Effector CD8-positive, alpha-beta T cell (primary cell): ENCODE measurements around the gene PRRC2A.
A peak's percentile ranks its signal among the peaks of the same experiment; 100 is the strongest.
"Not testable (repeated sequence)": the region's sequence is repeated elsewhere in the genome, so short reads cannot be mapped to it uniquely, and the experiment has no call there.

Experiments
- DNase-seq: peaks from one replicate; lab custom pipeline; 2025; lab: John Stamatoyannopoulos, UW

The PRRC2A gene

GRCh38 chr6:31585491-31585890, 35.0 kb upstream of the PRRC2A start:
- no peak for DNase-seq

DNA sequence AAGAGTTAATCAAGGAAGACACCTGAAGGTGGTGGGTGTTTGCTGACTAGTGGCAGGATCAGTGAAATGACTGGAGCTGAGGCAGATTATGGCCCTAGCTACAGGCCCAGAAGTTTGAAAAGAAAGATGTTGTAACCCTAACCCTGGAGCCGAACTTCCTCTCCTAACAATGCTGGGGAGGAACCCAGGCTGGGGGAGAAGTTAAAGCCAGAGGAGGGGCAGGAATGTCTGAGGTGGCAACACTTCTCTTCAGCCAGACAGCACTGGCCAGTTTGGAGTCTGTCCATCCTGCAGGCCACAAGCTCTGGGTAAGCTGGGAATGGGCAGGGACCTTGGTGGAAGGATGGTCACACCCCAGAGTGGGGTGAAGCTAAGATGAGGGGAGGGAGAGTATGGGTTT, 34.5 kb upstream of the PRRC2A start, which contains the start of gene LST1:
Gene LST1, plus strand, starts transcription at position 270 of the 400 bp plus-strand sequence. CDS start 1,023 bp downstream, outside the sequence.
- DNase-seq: no peak

DNA sequence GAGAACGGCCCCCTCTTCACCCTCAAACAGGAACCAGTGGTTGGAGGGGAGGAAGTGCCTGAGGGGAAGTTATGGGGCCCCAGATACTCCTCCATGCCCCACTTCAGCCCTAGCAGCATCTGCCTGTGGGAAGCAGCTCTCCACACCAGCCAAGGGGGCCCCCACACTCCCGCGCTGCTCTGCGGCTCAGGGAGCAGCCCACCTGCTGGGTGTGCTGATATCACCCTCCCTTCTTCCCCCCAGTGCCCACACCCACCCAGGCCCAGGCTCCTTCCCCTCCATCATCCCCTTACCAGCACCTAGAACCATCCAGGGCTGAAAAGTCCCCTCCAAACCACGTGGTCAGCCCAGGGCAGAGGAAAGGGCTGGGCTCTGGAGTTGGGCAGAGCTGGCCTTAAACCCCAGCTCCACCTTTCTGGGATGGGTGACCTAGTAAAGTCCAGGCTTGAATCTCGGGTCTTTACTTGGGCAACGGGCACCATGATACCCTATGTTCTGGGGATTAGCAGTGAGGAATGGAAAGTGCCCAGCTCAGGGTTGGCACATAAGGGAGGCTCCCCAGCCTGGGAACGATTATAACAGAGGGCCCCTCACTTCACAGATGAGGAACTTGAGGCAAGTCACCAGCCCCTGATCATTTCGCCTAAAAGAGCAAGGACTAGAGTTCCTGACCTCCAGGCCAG, 33.8 kb upstream of the PRRC2A start:
- no peak for DNase-seq

- DNase-seq: no peak
These were observed 32.4 kb upstream of the PRRC2A start for GRCh38 chr6:31587791-31588777.

- no peak for DNase-seq
These were observed 31.5 kb upstream of the PRRC2A start for GRCh38 chr6:31588871-31589650.

DNA sequence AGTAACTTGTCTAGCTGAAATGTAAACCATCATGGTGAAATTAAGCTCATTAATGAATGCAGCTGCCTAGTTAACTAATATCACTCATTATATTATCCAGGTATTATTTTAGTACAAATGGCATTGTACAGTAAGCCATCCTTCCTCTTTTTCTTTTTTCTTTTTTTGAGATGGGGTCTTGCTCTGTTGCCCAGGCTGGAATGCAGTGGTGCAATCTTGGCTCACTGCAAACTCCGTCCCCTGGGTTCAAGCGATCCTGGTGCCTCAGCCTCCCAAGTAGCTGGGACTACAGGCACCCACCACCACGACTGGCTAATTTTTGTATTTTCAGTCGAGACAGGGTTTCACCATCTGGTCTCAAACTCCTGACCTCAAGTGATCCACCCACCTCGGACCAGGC, 29.8 kb upstream of the PRRC2A start:
- DNase-seq: not testable (repeated sequence)

GRCh38 chr6:31592396-31592771, 28.1 kb upstream of the PRRC2A start:
- no peak for DNase-seq

DNA sequence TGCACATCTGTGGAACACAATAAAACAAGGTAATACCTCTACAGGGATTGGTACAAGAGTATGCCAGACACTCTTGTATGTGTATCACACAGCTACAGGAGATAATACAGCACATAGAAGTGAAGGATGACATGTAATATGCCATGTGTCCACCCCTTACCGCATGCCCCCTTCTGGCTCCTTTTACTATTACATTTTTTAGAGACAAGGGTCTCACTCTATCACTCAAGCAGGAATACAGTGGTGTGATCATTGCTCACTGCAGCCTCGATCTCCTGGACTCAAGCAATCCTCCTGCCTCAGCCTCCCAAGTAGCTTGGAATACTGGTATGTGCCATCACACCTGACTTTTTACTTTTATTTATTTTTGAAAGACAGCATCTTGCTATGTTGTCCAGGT, 23.5 kb upstream of the PRRC2A start:
- peak; percentile 13 for DNase-seq

DNA sequence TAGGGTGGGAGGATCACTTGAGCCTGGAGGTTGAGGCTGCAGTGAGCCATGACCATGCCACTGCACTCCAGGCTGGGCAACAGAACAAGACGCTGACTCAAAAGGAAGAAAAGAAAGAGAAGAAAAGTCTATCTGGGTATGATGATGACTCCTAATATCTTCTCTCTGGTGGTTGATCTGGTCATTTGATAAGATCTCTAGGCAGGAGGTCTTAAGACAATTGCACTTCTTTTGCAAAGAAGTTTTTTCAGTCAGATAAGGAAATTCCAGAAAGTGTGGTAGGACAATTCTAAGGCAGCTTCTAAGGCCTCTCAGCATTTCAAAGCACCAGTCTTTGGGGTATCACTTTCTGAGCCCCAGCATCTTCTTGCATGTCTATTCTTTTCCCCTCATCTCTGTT, 13.2 kb upstream of the PRRC2A start:
- DNase-seq: no peak

GRCh38 chr6:31609519-31610406, 10.8 kb upstream of the PRRC2A start:
- DNase-seq: no peak

GRCh38 chr6:31610968-31611367, 9.5 kb upstream of the PRRC2A start:
- DNase-seq: no peak

GRCh38 chr6:31614075-31614619, 6.4 kb upstream of the PRRC2A start:
- DNase-seq: no peak

GRCh38 chr6:31614684-31615578, 5.6 kb upstream of the PRRC2A start, which contains the start of gene AIF1:
TSS of gene AIF1 (plus strand) at chr6:31615234. CDS start at chr6:31615330, 96 bp downstream.
- no peak for DNase-seq

GRCh38 chr6:31615748-31616147, 4.8 kb upstream of the PRRC2A start:
- DNase-seq: peak; percentile 11

- DNase-seq: no peak
These were observed 3.5 kb upstream of the PRRC2A start for GRCh38 chr6:31617010-31617409.

DNA sequence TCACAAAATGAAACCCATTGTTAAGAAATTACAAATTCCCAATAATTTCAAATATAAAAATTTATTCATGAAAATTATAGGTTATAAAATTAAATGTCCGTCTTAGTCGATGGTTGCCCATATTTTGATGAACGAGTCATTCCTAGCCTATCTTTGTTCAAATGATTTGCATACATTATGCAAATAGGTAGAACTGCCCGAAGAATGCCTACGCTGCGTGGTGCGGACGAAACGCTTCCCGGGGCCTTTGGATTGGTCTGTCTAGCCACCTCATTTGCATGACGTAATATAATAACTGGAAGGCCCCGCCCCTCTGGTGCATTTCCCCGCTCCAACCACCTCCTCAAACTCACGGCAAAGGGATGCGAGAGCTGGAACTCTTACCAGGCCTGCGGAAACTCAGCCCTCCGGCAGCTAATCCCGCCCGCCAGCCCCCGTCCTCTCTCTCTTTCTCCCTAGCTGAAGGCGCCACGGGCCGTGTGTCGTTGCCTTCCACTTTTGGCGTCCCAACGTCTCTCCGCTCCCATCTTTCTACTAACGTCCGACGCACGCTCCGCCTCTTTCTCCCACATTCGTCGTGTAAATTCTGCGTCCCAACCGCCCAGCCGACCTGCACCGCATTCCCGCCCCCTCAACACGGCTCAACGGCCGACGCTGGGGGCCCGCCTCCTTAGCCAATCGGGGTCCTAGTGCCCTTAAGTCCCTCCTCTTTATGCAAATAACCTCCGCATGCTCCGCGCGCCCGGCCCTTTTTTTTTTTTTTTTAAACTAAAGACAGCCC, 520 bp upstream of the PRRC2A start:
- DNase-seq: peak; percentile 93

DNA sequence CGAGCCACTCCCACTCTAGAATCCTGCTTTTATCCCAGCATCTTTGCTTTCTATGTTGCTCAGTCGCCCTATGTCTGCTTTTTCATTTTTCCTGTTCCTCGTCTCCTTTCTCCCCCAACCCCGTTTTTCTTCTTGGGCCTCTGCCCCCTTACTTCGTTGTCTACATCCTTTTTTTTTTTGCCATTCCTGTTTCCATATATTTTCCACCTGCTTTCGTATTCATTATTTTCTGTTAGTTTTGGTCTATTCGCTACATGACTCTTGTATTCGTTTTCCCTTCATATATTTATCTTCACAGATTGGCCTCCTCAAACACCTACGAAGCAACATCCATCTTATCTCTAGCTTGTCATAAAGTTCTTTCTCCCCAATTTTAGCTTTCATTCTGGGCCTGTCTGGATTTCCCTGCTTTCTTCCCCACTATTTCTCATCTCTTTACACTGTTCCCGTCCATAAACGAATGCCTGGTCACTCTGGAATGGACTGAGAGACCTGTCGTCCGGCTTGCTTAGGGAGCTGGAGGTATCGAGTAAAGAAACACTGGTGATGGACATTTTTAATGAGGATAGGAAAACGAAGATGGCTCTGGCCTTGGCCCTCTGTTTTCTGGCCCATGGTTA, 915 bp downstream of the PRRC2A start:
- DNase-seq: no peak

DNA sequence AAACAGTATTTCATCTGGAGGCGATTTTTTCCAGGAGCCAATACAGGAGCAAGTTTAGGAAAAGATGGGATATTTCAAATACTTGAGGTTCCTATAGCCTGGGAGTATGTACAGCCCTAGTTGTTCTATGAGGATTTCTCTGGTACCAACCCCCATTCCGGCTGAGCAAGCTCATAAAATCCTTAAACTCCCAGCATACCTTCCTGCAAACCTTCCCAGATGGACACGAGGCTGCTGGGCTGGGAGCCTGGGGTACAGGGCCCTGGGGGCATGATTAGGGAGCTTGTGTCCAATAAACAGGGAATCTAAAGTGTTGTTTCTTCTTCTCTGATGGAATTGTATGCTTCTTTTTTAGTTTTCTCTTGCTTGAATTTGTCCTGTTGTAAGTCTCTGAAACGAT, 1.5 kb downstream of the PRRC2A start:
- DNase-seq: no peak
